Measurements from ENCODE around the gene BRAT1.

- TF ChIP-seq CTCF (IDR thresholded peaks at IDR 0.05) = no peak
- no peak for TF ChIP-seq POLR2A (IDR thresholded peaks at IDR 0.05)
These were observed 45.9 kb downstream of the BRAT1 start for GRCh38 chr7:2509298-2509906.

All from lower leg skin (tissue), 3 donors.